ENCODE data around the gene PLXNC1. TPM values are rescaled to one million over a fixed set of nuclear protein-coding genes. Genes with fewer than 3 reads are reported as not detected.
A peak's percentile ranks its signal among the peaks of the same experiment; 100 is the strongest.

PLXNC1 gene
- total and polyA plus RNA-seq, 2 donors (not counting 1 experiment from before 2014, with no cell fraction given) = 9.7 to 33.6 TPM

GRCh38 chr12:94133964-94134795 lies 14.2 kb upstream of the PLXNC1 start:
- DNase-seq (peak; percentile 74), ATAC-seq (ENCODE audit: low read depth) (peak; percentile 91)
- Mint-ChIP-seq H3K27ac (no peak overlapping the region), H3K9me3 (ENCODE audit: insufficient read depth) (no peaks in the 10 kb centered on the region), H3K4me1 (peaks cover 10% of the 10 kb centered on the region), H3K4me3 (no peak overlapping the region), H3K27me3 (peaks cover 3% of the 10 kb centered on the region)
- peak overlapping the region; percentile 40 for H3K4me2 ChIP-seq (replicated peaks; ENCODE audit: low read depth, low read length, poor library complexity, severe bottlenecking)
- no peaks in the 10 kb centered on the region for H3K27me3 ChIP-seq (replicated peaks in 1 of 4; ENCODE audit: control extremely low read depth in 1 of 4, control insufficient read depth in 3 of 4, insufficient read depth in 4 of 4, low read length in 3 of 4)
- H2AFZ ChIP-seq (ENCODE audit: insufficient read depth, low read depth, low read length, poor library complexity, severe bottlenecking) = no peak overlapping the region
- TF ChIP-seq CTCF (IDR thresholded peaks at IDR 0.05) = peak; percentile 89
- no peak for TF ChIP-seq EZH2 (IDR thresholded peaks at IDR 0.05; ENCODE audit: borderline replicate concordance, insufficient read depth, low read depth, low read length, poor library complexity, severe bottlenecking)
- no peak overlapping the region for H3K4me3 ChIP-seq (ENCODE audit: control extremely low read depth in 1 of 5, extremely low read depth in 1 of 5, insufficient read depth in 1 of 5, low read depth in 2 of 5, low read length in 4 of 5)
- H3K9ac ChIP-seq (ENCODE audit: low read length) = no peak overlapping the region
- intact Hi-C loops (cut with micrococcal nuclease) = loop anchor here (1.0 kb wide), 3 partner anchors 11 to 398 kb away; no protein-coding TSS in a partner anchor
- H4K20me1 ChIP-seq (ENCODE audit: control insufficient read depth, insufficient read depth, low read length, poor library complexity, severe bottlenecking) = no peaks in the 10 kb centered on the region
- no peak overlapping the region for H3K27ac ChIP-seq (ENCODE audit: low read length in 2 of 2)
- WGBS (ENCODE audit: insufficient coverage) = no CpG with 5 or more reads among the region's 6 CpGs
- ChIA-PET CTCF (interaction anchor here (0.6 to 5.9 kb wide), 35 partner anchors 8 to 1476 kb away, joined by 3 to 92 read pairs (median 4); no protein-coding TSS in a partner anchor), POLR2A (interaction anchor here (0.7 kb wide), 1 partner anchor 1053 kb away, joined by 4 read pairs; no protein-coding TSS in a partner anchor)
- peaks cover 3 to 10% of the 10 kb centered on the region in 2 donors for H3K4me1 ChIP-seq (ENCODE audit: control insufficient read depth in 2 of 2, insufficient read depth in 2 of 2, low read length in 2 of 2)
- no peaks in the 10 kb centered on the region for H3K9me3 ChIP-seq (ENCODE audit: control extremely low read depth in 1 of 3, control insufficient read depth in 2 of 3, insufficient read depth in 1 of 3, low read length in 2 of 3)
- H3K79me2 ChIP-seq (ENCODE audit: control insufficient read depth, insufficient read depth, low read length) = no peaks in the 10 kb centered on the region
- no peaks in the 10 kb centered on the region for H3K36me3 ChIP-seq (replicated peaks in 1 of 2; ENCODE audit: control extremely low read depth in 1 of 2, control insufficient read depth in 1 of 2, extremely low read depth in 1 of 2, insufficient read depth in 2 of 2, low read length in 1 of 2)

GRCh38 chr12:94135896-94136295 lies 12.5 kb upstream of the PLXNC1 start:
- H4K20me1 ChIP-seq (ENCODE audit: control insufficient read depth, insufficient read depth, low read length, poor library complexity, severe bottlenecking) = no peaks in the 10 kb centered on the region
- no CpG with 5 or more reads among the region's 1 CpG for WGBS (ENCODE audit: insufficient coverage)
- H3K36me3 ChIP-seq (replicated peaks in 1 of 2; ENCODE audit: control extremely low read depth in 1 of 2, control insufficient read depth in 1 of 2, extremely low read depth in 1 of 2, insufficient read depth in 2 of 2, low read length in 1 of 2) = no peaks in the 10 kb centered on the region
- intact Hi-C loops (cut with micrococcal nuclease) = no loop called here
- no peak overlapping the region for H3K27ac Mint-ChIP-seq
- no peaks in the 10 kb centered on the region for H3K9me3 Mint-ChIP-seq (ENCODE audit: insufficient read depth)
- H3K4me3 Mint-ChIP-seq = no peak overlapping the region
- peaks cover 3 to 10% of the 10 kb centered on the region in 2 donors for H3K4me1 ChIP-seq (ENCODE audit: control insufficient read depth in 2 of 2, insufficient read depth in 2 of 2, low read length in 2 of 2)
- H2AFZ ChIP-seq (ENCODE audit: insufficient read depth, low read depth, low read length, poor library complexity, severe bottlenecking) = no peak overlapping the region
- DNase-seq (no peak), ATAC-seq (ENCODE audit: low read depth) (no peak)
- no peak for TF ChIP-seq CTCF (IDR thresholded peaks at IDR 0.05)
- TF ChIP-seq EZH2 (IDR thresholded peaks at IDR 0.05; ENCODE audit: borderline replicate concordance, insufficient read depth, low read depth, low read length, poor library complexity, severe bottlenecking) = no peak
- H3K27me3 Mint-ChIP-seq = no peaks in the 10 kb centered on the region
- H3K9me3 ChIP-seq (ENCODE audit: control extremely low read depth in 1 of 3, control insufficient read depth in 2 of 3, insufficient read depth in 1 of 3, low read length in 2 of 3) = no peaks in the 10 kb centered on the region
- CTCF ChIA-PET = interaction anchor here (0.7 to 5.9 kb wide), 11 partner anchors 8 to 739 kb away, joined by 3 to 92 read pairs (median 6); no protein-coding TSS in a partner anchor
- H3K79me2 ChIP-seq (ENCODE audit: control insufficient read depth, insufficient read depth, low read length) = no peaks in the 10 kb centered on the region
- H3K9ac ChIP-seq (ENCODE audit: low read length) = no peak overlapping the region
- H3K27me3 ChIP-seq (replicated peaks in 1 of 4; ENCODE audit: control extremely low read depth in 1 of 4, control insufficient read depth in 3 of 4, insufficient read depth in 4 of 4, low read length in 3 of 4) = no peaks in the 10 kb centered on the region
- no peak overlapping the region for H3K27ac ChIP-seq (ENCODE audit: low read length in 2 of 2)
- POLR2A ChIA-PET = interaction anchor here (0.6 kb wide), 1 partner anchor 12 kb away, joined by 3 read pairs; no protein-coding TSS in a partner anchor
- no peak overlapping the region for H3K4me2 ChIP-seq (replicated peaks; ENCODE audit: low read depth, low read length, poor library complexity, severe bottlenecking)
- peaks cover 13% of the 10 kb centered on the region for H3K4me1 Mint-ChIP-seq
- H3K4me3 ChIP-seq (ENCODE audit: control extremely low read depth in 1 of 5, extremely low read depth in 1 of 5, insufficient read depth in 1 of 5, low read depth in 2 of 5, low read length in 4 of 5) = no peak overlapping the region

Measured in B cell (primary cell).